IMR-90 (cell line): ENCODE measurements around the gene ZSWIM5. TPM values are rescaled to one million over a fixed set of nuclear protein-coding genes. Genes with fewer than 3 reads are reported as not detected.
"Not testable (repeated sequence)": the region's sequence is repeated elsewhere in the genome, so short reads cannot be mapped to it uniquely, and the experiment has no call there.

Source experiments
- ATAC-seq: fragments of 200-7000 bp; cut with Tn5 transposase; 2 replicates; pipeline ENCODE4 v1.9.1; 2020; ENCODE audit warnings: low read depth, mild to moderate bottlenecking, moderate library complexity
- BruUV-seq: library from RNA; stranded (reverse); fragments of 400-500 nt; replicated peaks from 2 replicates; lab custom pipeline; 2021; lab: Mats Ljungman, UMichigan
- CTCF ChIA-PET: fragments of 300-600 bp; formaldehyde crosslinking; extraction: SDS; loops from one replicate; lab custom pipeline; 2021; ENCODE audit warnings: antibody characterized with exemption; lab: Yijun Ruan, JAX
- POLR2A ChIA-PET: fragments of 300-600 bp; sonication (Branson Sonifier 250); formaldehyde crosslinking; loops from one replicate; lab custom pipeline; 2022; ENCODE audit warnings: antibody characterized with exemption; ENCODE audit not compliant: unreplicated experiment; lab: Charles Lee
- DNase-seq: peaks from one replicate; pipeline ENCODE4 v3.0.0; 2013
- H2AFZ ChIP-seq: replicated peaks from 2 replicates; pipeline ENCODE3; 2013; ENCODE audit warnings: low read length, mild to moderate bottlenecking; ENCODE audit not compliant: poor library complexity
- H2AK5ac ChIP-seq: 2 replicates; pipeline ENCODE4 v1.6.1; 2013; ENCODE audit warnings: low read depth, low read length, inconsistent platforms
- H2AK9ac ChIP-seq: replicated peaks from 2 replicates; pipeline ENCODE3; 2013; ENCODE audit warnings: mild to moderate bottlenecking, low read depth, low read length, moderate library complexity; ENCODE audit not compliant: poor library complexity
- H2BK120ac ChIP-seq: 2 replicates; pipeline ENCODE4 v1.6.1; 2013; ENCODE audit warnings: low read depth, low read length, inconsistent platforms
- H2BK15ac ChIP-seq: 3 replicates; pipeline ENCODE4 v1.6.1; 2013; ENCODE audit warnings: low read depth, low read length, inconsistent platforms
- H2BK20ac ChIP-seq: 2 replicates; pipeline ENCODE4 v1.6.1; 2013; ENCODE audit warnings: low read depth, mild to moderate bottlenecking, inconsistent platforms, low read length, moderate library complexity
- H2BK5ac ChIP-seq: 2 replicates; pipeline ENCODE4 v1.6.1; 2013; ENCODE audit warnings: mild to moderate bottlenecking, low read depth, low read length, inconsistent platforms; ENCODE audit not compliant: poor library complexity, severe bottlenecking
- H3K14ac ChIP-seq: replicated peaks from 2 replicates; pipeline ENCODE4 v1.6.1; 2013; ENCODE audit warnings: low read depth, low read length, inconsistent platforms
- H3K18ac ChIP-seq: 2 replicates; pipeline ENCODE4 v1.6.1; 2013; ENCODE audit warnings: low read depth, low read length, control low read depth
- H3K23ac ChIP-seq: 2 replicates; pipeline ENCODE4 v1.6.1; 2013; ENCODE audit warnings: low read depth, low read length, inconsistent platforms
- H3K27ac ChIP-seq: 2 replicates; pipeline ENCODE4 v1.5.1; 2013; ENCODE audit warnings: mild to moderate bottlenecking, control low read depth, low read length; ENCODE audit not compliant: insufficient read depth
- H3K27me3 ChIP-seq: 2 replicates; pipeline ENCODE4 v1.6.1; 2013; ENCODE audit warnings: low read length; ENCODE audit not compliant: control insufficient read depth, insufficient read depth
- H3K36me3 ChIP-seq: 2 replicates; pipeline ENCODE4 v1.6.1; 2013; ENCODE audit warnings: low read length, mixed read lengths; ENCODE audit not compliant: control insufficient read depth, insufficient read depth
- H3K4ac ChIP-seq: 2 replicates; pipeline ENCODE4 v1.6.1; 2013; ENCODE audit warnings: low read depth, low read length, inconsistent platforms
- H3K4me1 ChIP-seq: 2 replicates; pipeline ENCODE4 v1.6.1; 2013; ENCODE audit warnings: low read length, mixed read lengths; ENCODE audit not compliant: control insufficient read depth, insufficient read depth
- H3K4me2 ChIP-seq: 2 replicates; pipeline ENCODE4 v1.6.1; 2013; ENCODE audit warnings: low read depth, mild to moderate bottlenecking, control low read depth, low read length, moderate library complexity
- H3K4me3 ChIP-seq: 2 replicates; pipeline ENCODE4 v1.5.1; 2013; ENCODE audit warnings: low read depth, mild to moderate bottlenecking, control low read depth, low read length, moderate library complexity; ENCODE audit not compliant: insufficient read depth
- H3K56ac ChIP-seq: 2 replicates; pipeline ENCODE4 v1.6.1; 2013; ENCODE audit warnings: low read length, inconsistent platforms; ENCODE audit not compliant: insufficient read depth; ENCODE audit errors: extremely low read depth
- H3K79me1 ChIP-seq, 2 experiments: 2 replicates each; pipeline ENCODE4 v1.6.1; 2013; ENCODE audit warnings: low read length in 2 of 2, inconsistent platforms in 1 of 2, low read depth in 1 of 2
- H3K9ac ChIP-seq: 2 replicates; pipeline ENCODE4 v1.6.1; 2013; ENCODE audit warnings: low read depth, low read length, control low read depth
- H3K9me1 ChIP-seq: 2 replicates; pipeline ENCODE4 v1.6.1; 2013; ENCODE audit warnings: low read length, inconsistent platforms; ENCODE audit not compliant: insufficient read depth
- H3K9me3 ChIP-seq: 2 replicates; pipeline ENCODE4 v1.6.1; 2013; ENCODE audit warnings: low read length; ENCODE audit not compliant: control insufficient read depth, insufficient read depth
- H4K20me1 ChIP-seq: 2 replicates; pipeline ENCODE4 v1.6.1; 2013; ENCODE audit warnings: low read length, inconsistent platforms; ENCODE audit not compliant: insufficient read depth
- H4K5ac ChIP-seq: 2 replicates; pipeline ENCODE4 v1.6.1; 2013; ENCODE audit warnings: mild to moderate bottlenecking, low read depth, low read length, control low read depth
- H4K8ac ChIP-seq, 2 experiments: 2 replicates each; pipeline ENCODE4 v1.6.1; 2013; ENCODE audit warnings: low read depth in 2 of 2, low read length in 2 of 2, control low read depth in 1 of 2, inconsistent platforms in 1 of 2
- H4K91ac ChIP-seq: 2 replicates; pipeline ENCODE4 v1.6.1; 2013; ENCODE audit warnings: low read depth, low read length, inconsistent platforms; ENCODE audit not compliant: insufficient read depth
- WGBS, 2 experiments: methylation state at CpG; one replicate each; pipeline versions ENCODE4 v1.1.5 to v1.1.7; 2013; ENCODE audit warnings: missing lambda C conversion rate in 2 of 2; ENCODE audit not compliant: insufficient read length in 1 of 2; ENCODE audit errors: extremely low coverage in 2 of 2; 5-methylcytosine and 5-hydroxymethylcytosine counted together
- dilution Hi-C: fragments of 300-500 bp; cut with HindIII; formaldehyde crosslinking; loops from one replicate; pipeline ENCODE4 v1.14.3; 2018; ENCODE audit warnings: low sequenced_read_pairs; ENCODE audit not compliant: unreplicated experiment
- in situ Hi-C: fragments of 300-500 bp; cut with MboI; formaldehyde crosslinking; loops from 3 replicates; pipeline ENCODE4 v1.14.3; 2019; ENCODE audit warnings: low sequenced_read_pairs, inconsistent platforms, mixed read lengths
- intact Hi-C: fragments of 100-400 bp; cut with micrococcal nuclease; formaldehyde crosslinking; loops from 2 replicates; pipeline ENCODE4 v1.10.0; 2022
- polyA plus RNA-seq, 3 experiments: library from polyadenylated mRNA; depleted of rRNA; stranded (reverse); fragments of >200 nt; gene quantifications; 2 replicates each; pipeline ENCODE4 v1.2.3, GENCODE V29; 2012; ENCODE audit warnings: low replicate concordance in 1 of 3
- total RNA-seq: library from RNA; depleted of rRNA; stranded (reverse); fragments of >200 nt; gene quantifications from 2 replicates; pipeline ENCODE4 v1.2.3, GENCODE V29; 2012

The ZSWIM5 gene
- total and polyA plus RNA-seq, 2 of the 4 experiments (the other 2 are of a cell fraction): under 0.01 to 0.03 TPM

GRCh38 chr1:45132719-45133118 lies 73.7 kb downstream of the ZSWIM5 start:
- H3K9me1 ChIP-seq, dilution Hi-C loops, H3K9ac ChIP-seq, H3K56ac ChIP-seq, H4K5ac ChIP-seq, CTCF ChIA-PET, H2BK15ac ChIP-seq, H2AFZ ChIP-seq, H3K4me1 ChIP-seq, H4K20me1 ChIP-seq, H3K23ac ChIP-seq, H3K14ac ChIP-seq, ATAC-seq, DNase-seq, H2AK5ac ChIP-seq, in situ Hi-C loops, H3K4me2 ChIP-seq, H3K18ac ChIP-seq, BruUV-seq, H4K8ac ChIP-seq, H2BK5ac ChIP-seq, H3K79me1 ChIP-seq, H2AK9ac ChIP-seq, intact Hi-C loops, H3K4me3 ChIP-seq, H3K4ac ChIP-seq, H3K27me3 ChIP-seq, H2BK20ac ChIP-seq, H3K36me3 ChIP-seq, POLR2A ChIA-PET, H3K9me3 ChIP-seq, H4K91ac ChIP-seq, H3K27ac ChIP-seq, H2BK120ac ChIP-seq: not testable (repeated sequence)
- no CpG with 5 or more reads among the region's 2 CpGs for WGBS, 2 experiments
